Activated CD8-positive, alpha-beta T cell treated with anti-CD3 and anti-CD28 coated beads for 36 hours (primary cell): ENCODE data around the gene SEMA4C. TPM values are rescaled to one million over a fixed set of nuclear protein-coding genes. Genes with fewer than 3 reads are reported as not detected.

Experiments
- ATAC-seq: fragments of 200-7000 bp; cut with Tn5 transposase; one replicate; pipeline ENCODE4 v1.10.0; 2021; ENCODE audit warnings: mild to moderate bottlenecking, moderate library complexity
- CTCF ChIA-PET: fragments of 350-600 bp; sonication (Branson Sonifier 250); formaldehyde crosslinking; loops from one replicate; lab custom pipeline; 2021; ENCODE audit warnings: antibody characterized with exemption; lab: Charles Lee
- POLR2A ChIA-PET: fragments of 350-600 bp; sonication (Branson Sonifier 250); formaldehyde crosslinking; loops from one replicate; lab custom pipeline; 2021; ENCODE audit warnings: antibody characterized with exemption; lab: Charles Lee
- DNase-seq: peaks from one replicate; pipeline ENCODE4 v3.0.0-alpha.2; 2020
- H3K27ac Mint-ChIP-seq: one replicate; pipeline ENCODE4 v1.8.0; 2021; ENCODE audit warnings: mild to moderate bottlenecking, mixed read lengths
- H3K27me3 Mint-ChIP-seq: one replicate; pipeline ENCODE4 v1.8.0; 2021; ENCODE audit warnings: mixed read lengths
- H3K36me3 Mint-ChIP-seq: one replicate; pipeline ENCODE4 v1.8.0; 2021; ENCODE audit warnings: low read depth, mixed read lengths
- H3K4me1 Mint-ChIP-seq: one replicate; pipeline ENCODE4 v1.8.0; 2021; ENCODE audit warnings: low read depth, mixed read lengths
- H3K4me3 Mint-ChIP-seq: one replicate; pipeline ENCODE4 v1.8.0; 2021; ENCODE audit warnings: mild to moderate bottlenecking, moderate library complexity, mixed read lengths
- H3K9me3 Mint-ChIP-seq: one replicate; pipeline ENCODE4 v1.8.0; 2021; ENCODE audit warnings: mixed read lengths
- CTCF ChIP-seq: fragments of 200-600 bp; IDR thresholded peaks from one replicate; pipeline ENCODE4 v1.8.0; 2022; ENCODE audit warnings: antibody characterized with exemption, mild to moderate bottlenecking
- intact Hi-C: fragments of 100-400 bp; cut with micrococcal nuclease; formaldehyde crosslinking; loops from one replicate; pipeline ENCODE4 v1.10.0; 2022
- total RNA-seq, 2 experiments: library from RNA; stranded (reverse); gene quantifications; one replicate each; pipeline ENCODE4 v1.2.3, GENCODE V29; 2021

SEMA4C gene
- total RNA-seq, 2 experiments from 2014 or later: 10.4 to 12.4 TPM

DNA sequence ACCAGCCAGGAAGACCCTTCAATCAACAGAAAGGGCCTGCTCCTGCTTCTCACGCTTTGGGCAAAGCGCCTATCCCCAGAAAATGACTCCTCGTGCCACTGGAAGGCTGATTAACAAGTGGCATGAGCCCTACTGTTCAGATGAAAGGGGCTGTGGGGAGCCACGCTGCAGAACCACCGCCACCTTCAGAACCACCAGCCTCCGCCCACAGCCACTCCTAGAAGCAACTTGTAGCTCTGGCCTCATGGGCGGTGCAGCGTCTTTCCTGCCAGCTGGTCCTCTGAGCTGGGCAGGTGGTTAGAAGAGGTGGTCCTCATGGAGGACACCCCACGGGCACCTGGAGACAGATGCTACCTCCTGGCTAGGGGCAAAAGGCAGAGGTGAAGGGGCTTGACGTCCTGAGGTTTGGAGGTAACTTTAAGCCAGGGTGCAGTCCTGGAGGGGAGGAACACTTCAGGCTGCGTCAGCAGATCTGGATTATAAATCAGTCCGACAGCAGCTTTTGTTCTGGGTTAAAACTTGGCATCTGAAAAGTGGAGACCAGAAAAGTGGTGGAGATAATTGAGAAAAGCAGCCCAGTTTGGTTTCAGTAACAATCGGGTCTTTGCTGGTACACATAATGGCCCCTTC lies 861 bp upstream of the SEMA4C start:
- POLR2A ChIA-PET: interaction anchor here (0.7 to 2.0 kb wide), 4 partner anchors 13 to 92 kb away, joined by 3 to 6 read pairs (median 3); partner anchors contain the start of gene ANKRD39
- CTCF ChIA-PET: interaction anchor here (0.8 to 7.1 kb wide), 8 partner anchors 9 to 82 kb away, joined by 3 to 61 read pairs (median 4); partner anchors contain the start of genes ANKRD39 and CNNM3
- peaks cover 5% of the 10 kb centered on the region for H3K36me3 Mint-ChIP-seq
- intact Hi-C loops: no loop called here
- peak overlapping the region; percentile 72 for H3K4me3 Mint-ChIP-seq
- peaks cover 3% of the 10 kb centered on the region for H3K27me3 Mint-ChIP-seq
- no peaks in the 10 kb centered on the region for H3K9me3 Mint-ChIP-seq
- H3K4me1 Mint-ChIP-seq: peaks cover 57% of the 10 kb centered on the region
- peak; percentile 83 for DNase-seq
- peak; percentile 29 for ATAC-seq
- peak overlapping the region; percentile 76 for H3K27ac Mint-ChIP-seq
- TF ChIP-seq CTCF: no peak

DNA sequence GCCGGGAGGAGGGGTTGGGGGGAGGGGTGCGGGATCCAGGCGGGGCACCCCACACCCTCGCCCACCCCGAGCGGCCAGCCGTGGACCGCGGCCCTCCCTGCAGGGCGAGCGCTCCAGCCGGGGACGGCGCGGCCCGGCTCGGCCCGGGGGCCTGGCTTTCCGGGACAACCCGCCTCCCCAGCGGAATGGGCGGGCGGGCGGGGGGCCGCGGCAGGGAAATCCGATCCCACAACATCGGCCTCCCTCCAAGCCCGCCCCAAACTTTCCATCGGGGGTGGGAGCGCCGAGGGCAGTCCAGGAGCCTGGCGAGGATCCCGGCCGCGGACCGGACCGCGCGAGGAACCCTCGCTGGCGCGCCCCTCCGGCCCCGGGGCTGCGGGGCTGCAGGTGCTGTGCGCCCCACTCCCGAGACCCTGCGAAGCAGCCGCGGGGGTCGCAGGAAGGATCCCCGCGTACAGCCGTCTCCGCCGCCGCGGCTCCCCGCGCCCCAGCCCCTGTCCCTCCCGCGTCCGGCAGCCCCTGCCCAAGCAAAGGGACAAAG lies 529 bp downstream of the SEMA4C start:
- intact Hi-C loops: no loop called here
- no peaks in the 10 kb centered on the region for H3K9me3 Mint-ChIP-seq
- no peak for TF ChIP-seq CTCF
- peaks cover 3% of the 10 kb centered on the region for H3K27me3 Mint-ChIP-seq
- ATAC-seq (no peak), DNase-seq (no peak)
- no peak overlapping the region for H3K27ac Mint-ChIP-seq
- POLR2A ChIA-PET: interaction anchor here (0.7 to 3.6 kb wide), 6 partner anchors 9 to 81 kb away, joined by 3 to 30 read pairs (median 4); partner anchors contain the start of gene ANKRD39
- H3K36me3 Mint-ChIP-seq: peaks cover 8% of the 10 kb centered on the region
- CTCF ChIA-PET: interaction anchor here (0.9 to 7.1 kb wide), 9 partner anchors 9 to 93 kb away, joined by 3 to 61 read pairs (median 5); partner anchors contain the start of gene ANKRD39
- peak overlapping the region; percentile 78 for H3K4me3 Mint-ChIP-seq
- H3K4me1 Mint-ChIP-seq: peaks cover 44% of the 10 kb centered on the region

- TF ChIP-seq CTCF: peak; percentile 62
- peak; percentile 81 for DNase-seq
- peaks cover 8% of the 10 kb centered on the region for H3K36me3 Mint-ChIP-seq
- H3K9me3 Mint-ChIP-seq: no peaks in the 10 kb centered on the region
- peaks cover 38% of the 10 kb centered on the region for H3K4me1 Mint-ChIP-seq
- H3K27ac Mint-ChIP-seq: peak overlapping the region; percentile 82
- H3K4me3 Mint-ChIP-seq: peak overlapping the region; percentile 78
- intact Hi-C loops: no loop called here
- CTCF ChIA-PET: interaction anchor here (0.9 to 7.1 kb wide), 10 partner anchors 8 to 244 kb away, joined by 3 to 61 read pairs (median 5); partner anchors contain the start of genes ANKRD36 and ANKRD39
- POLR2A ChIA-PET: interaction anchor here (0.7 to 3.6 kb wide), 7 partner anchors 9 to 82 kb away, joined by 3 to 30 read pairs (median 3); partner anchors contain the start of gene ANKRD39
- peak; percentile 65 for ATAC-seq
- H3K27me3 Mint-ChIP-seq: peaks cover 3% of the 10 kb centered on the region
Measured at GRCh38 chr2:96868555-96869280, 1.2 kb downstream of the SEMA4C start.

GRCh38 chr2:96867756-96868554 lies 1.9 kb downstream of the SEMA4C start:
- intact Hi-C loops: no loop called here
- ChIA-PET POLR2A (interaction anchor here (0.5 to 3.6 kb wide), 8 partner anchors 10 to 1684 kb away, joined by 3 to 30 read pairs (median 3); partner anchors contain the start of gene ANKRD39), CTCF (interaction anchor here (0.9 to 7.1 kb wide), 10 partner anchors 8 to 245 kb away, joined by 3 to 61 read pairs (median 5); partner anchors contain the start of genes ANKRD36 and ANKRD39)
- Mint-ChIP-seq H3K4me3 (peak overlapping the region; percentile 78), H3K27me3 (peaks cover 3% of the 10 kb centered on the region), H3K36me3 (peaks cover 10% of the 10 kb centered on the region), H3K4me1 (peaks cover 30% of the 10 kb centered on the region), H3K27ac (peak overlapping the region; percentile 82), H3K9me3 (no peaks in the 10 kb centered on the region)
- TF ChIP-seq CTCF: no peak
- DNase-seq (no peak), ATAC-seq (peak; percentile 8)
